HG03159 (cell line): Measurements from ENCODE around the gene PAGR1.
A peak's percentile ranks its signal among the peaks of the same experiment; 100 is the strongest.
"Not testable (repeated sequence)": the region's sequence is repeated elsewhere in the genome, so short reads cannot be mapped to it uniquely, and the experiment has no call there.

ENCODE experiments used
- ATAC-seq: cut with Tn5 transposase; IDR thresholded peaks from one replicate; pipeline ENCODE4 v1.9.1; 2021; ENCODE audit warnings: mild to moderate bottlenecking, moderate library complexity; ENCODE audit not compliant: unreplicated experiment

PAGR1 gene

DNA sequence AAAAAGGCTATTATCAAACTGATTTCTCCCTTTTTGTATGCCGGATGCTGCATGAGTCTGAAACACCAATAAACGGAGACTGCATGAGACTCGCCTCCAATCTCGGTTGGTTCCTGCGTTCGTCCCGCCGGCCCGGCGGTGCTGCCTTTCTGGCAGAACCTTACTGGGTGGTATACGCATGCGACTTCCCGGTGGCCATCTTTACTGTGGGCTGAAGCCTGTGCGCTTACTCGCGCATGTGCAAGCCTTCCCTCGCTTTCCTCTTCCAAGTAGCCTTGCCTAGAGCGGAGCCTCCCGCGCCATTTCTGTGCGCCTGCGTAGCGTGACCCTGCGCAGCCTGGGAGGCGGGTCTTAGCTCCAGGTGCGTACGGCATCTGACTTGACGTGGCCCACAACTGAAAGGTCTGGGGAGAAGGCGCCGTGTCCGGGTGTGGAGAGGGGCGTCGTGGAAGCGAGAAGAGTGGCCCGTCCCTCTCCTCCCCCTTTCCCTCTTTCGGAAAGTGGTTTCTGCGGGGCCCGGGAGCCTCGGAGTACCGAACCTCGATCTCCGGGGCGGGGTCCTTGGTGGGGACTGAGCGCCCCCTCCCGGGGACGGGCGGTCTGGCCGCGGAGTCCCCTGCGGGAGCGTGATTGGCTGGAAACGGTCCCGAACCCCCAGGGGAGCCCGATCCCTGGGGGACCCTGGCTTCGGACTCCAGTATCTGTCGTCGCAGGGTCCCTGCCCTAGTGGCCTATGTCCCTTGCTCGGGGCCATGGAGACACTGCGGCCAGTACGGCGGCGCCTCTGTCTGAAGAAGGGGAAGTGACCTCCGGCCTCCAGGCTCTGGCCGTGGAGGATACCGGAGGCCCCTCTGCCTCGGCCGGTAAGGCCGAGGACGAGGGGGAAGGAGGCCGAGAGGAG is at the start of gene PAGR1:
Gene PAGR1, plus strand, starts transcription at position 360 of the 901 bp plus-strand sequence. Its CDS starts 374 bp downstream, at position 734.
- ATAC-seq = peak; percentile 64

- no peak for ATAC-seq
Measured at GRCh38 chr16:29766571-29766970, 49.4 kb upstream of the PAGR1 start.

DNA sequence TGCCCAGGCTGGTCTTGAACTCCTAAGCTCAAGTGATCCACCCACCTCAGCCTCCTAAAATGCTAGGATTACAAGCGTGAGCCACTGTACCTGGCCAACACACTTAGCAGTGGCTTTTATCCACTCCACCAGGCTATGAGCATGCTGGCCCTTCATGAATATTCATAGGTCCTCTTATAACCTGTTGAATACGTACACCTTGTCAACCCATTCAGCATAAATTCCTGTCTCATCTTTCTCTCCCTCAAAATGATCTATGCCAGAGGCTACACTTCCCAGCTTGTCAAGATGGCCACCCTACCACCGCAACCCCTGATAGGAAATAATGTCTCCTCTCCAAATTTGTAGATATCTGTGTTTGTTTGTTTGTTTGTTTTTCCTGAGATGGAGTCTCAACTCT is 48.9 kb upstream of the PAGR1 start:
- no peak for ATAC-seq

GRCh38 chr16:29769507-29769906 is 46.4 kb upstream of the PAGR1 start:
- ATAC-seq = no peak

GRCh38 chr16:29770250-29770929 is 45.6 kb upstream of the PAGR1 start:
- no peak for ATAC-seq

- not testable (repeated sequence) for ATAC-seq
Measured at GRCh38 chr16:29772330-29772729, 43.6 kb upstream of the PAGR1 start.

- ATAC-seq = no peak
Measured at GRCh38 chr16:29774730-29775129, 41.2 kb upstream of the PAGR1 start.

DNA sequence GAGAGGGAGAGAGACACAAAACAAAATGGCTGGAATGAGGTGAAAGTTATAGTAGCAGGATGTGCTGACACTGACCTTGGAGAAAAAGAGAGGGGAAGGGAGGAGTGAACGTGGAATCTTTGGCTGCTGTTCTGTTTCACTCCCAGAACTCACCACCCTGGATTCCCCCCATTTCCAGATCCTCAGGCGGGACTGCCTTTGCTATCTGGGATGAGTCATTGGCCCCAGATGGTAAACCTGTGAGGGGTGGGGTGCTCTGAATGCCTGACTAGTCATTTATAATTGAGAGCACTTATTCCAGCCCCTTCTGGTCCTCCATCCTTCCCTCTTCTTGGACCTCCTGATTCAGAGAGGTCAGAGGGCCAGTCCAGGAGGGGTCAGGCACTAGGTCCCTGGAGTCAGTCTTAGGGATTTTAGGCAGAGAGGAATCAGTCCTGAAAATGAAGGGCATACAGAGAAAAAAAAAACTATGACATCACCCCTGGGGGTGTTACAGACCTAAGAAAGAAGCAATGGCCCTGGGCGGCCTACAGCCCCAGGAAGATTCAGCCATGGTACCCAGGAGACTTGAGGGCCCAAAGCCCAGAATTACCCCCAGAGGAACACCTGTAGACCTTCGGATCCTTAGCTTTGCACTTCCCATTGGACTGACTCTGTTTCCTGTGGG is 40.1 kb upstream of the PAGR1 start:
- ATAC-seq = no peak

DNA sequence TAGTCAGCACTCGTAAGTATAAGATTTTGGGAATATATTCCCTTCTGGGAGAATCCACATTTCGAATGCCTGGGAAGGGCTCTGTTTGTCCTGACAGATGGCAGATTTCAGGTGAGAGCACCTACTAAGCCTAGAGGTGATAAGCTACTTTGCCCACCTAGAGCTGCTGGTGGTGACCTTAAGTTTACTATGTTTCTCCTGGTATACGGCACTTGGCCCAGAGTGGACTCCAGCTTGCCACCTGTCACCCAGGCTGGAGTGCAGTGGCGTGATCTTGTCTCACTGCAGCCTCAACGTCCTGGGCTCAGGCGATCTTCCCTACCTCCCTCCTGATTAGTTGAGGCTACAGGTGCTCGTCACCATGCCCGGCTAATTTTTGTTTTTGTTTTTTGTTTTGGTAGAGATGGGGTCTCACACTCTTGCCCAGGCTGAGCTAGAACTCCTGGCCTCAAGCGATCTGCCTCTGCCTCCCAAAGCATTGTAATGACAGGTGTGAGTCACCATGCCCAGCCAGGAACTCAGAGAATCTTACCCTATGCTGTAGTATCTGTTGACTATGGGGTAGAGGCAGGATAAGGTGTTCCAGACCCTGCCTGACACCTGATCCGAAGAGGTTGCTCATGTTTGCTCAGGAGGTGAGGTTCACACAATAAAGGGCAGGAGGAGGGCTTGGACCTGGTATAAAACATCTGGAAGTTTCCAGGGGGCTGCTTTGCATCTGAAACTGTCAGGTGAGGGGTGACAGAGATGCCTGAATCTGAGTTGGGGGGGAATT is 38.2 kb upstream of the PAGR1 start, which contains the start of gene ZG16:
Gene ZG16, plus strand, starts transcription at position 681 of the 775 bp plus-strand sequence. CDS start 1,011 bp downstream, outside the sequence.
- ATAC-seq = no peak

GRCh38 chr16:29779474-29779873 is 36.5 kb upstream of the PAGR1 start:
- no peak for ATAC-seq

DNA sequence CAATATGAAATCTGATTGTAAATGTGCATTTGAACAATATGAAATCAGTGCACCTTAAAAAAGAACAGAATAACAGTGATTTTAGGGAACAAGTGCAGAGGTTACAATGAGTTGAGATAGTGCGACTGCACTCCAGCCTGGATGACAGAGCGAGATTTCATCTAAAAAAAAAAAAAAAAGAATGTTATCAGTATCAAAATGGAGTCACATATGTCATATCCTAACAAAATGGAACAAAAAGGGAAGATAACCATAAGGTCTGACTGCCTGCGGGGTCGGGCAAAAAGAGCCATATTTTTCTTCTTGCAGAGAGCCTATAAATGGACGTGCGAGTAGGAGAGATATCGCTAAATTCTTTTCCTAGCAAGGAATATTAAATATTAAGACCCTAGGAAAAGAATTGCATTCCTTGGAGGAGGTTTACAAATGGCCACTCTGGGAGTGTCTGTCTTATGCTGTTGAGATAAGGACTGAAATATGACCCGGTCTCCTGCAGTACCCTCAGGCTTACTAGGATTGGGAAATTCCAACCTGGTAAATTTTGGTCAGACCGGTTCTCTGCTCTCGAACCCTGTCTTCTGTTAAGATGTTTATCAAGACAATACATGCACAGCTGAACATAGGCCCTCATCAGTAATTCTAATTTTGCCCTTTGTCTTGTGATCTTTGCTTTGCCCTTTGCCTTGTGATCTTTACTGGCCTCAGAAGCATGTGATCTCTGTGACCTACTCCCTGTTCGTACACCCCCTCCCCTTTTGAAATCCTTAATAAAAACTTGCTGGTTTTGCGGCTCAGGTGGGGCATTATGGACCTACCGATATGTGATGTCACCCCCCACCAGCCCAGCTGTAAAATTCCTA is 32.6 kb upstream of the PAGR1 start:
- ATAC-seq = not testable (repeated sequence)

GRCh38 chr16:29784157-29784556 is 31.8 kb upstream of the PAGR1 start:
- no peak for ATAC-seq

- ATAC-seq = no peak
Measured at GRCh38 chr16:29784901-29785500, 31.0 kb upstream of the PAGR1 start.

DNA sequence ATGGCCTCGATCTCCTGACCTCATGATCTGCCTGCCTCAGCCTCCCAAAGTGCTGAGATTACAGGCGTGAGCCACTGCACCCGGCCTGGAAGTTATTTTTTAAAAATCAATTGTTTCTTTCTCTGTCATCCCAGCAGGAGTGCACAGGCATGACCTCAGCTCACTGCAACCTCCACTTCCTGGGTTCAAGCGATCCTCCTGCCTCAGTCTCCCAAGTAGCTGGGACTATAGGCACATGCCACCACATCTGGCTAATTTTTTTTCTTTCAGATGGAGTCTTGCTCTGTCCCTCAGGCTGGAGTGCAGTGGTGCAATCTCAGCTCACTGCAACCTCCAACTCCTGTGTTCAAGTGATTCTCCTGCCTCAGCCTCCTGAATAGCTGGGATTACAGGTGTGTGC is 28.8 kb upstream of the PAGR1 start:
- not testable (repeated sequence) for ATAC-seq

DNA sequence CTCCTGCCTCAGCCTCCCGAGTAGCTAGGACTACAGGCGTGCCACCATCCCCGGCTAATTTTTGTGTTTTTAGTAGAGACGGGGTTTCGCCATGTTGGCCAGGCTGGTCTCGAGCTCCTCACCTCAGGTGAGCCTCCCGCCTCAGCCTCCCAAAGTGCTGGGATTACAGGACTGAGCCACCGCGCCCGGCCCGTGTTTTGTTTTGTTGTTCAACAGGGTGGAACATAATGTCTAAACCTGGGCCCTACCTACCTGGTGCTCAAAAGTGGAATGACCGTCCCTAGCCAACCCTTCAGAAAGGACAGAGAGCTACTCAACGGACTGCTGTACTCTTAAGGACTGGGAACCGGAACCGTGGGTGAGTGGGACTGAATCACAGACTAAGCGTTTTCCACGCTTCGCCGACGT is 26.2 kb upstream of the PAGR1 start:
- no peak for ATAC-seq

- peak; percentile 96 for ATAC-seq
Measured at GRCh38 chr16:29790183-29790948, 25.6 kb upstream of the PAGR1 start, which contains the start of gene KIF22. KIF22 (plus strand) TSS chr16:29790751; CDS start chr16:29790760, 9 bp downstream.

- no peak for ATAC-seq
Measured at GRCh38 chr16:29790949-29791844, 24.8 kb upstream of the PAGR1 start.
